Neural progenitor cell (in vitro differentiated cells): ENCODE results near the gene TIAM2. TPM values are rescaled to one million over a fixed set of nuclear protein-coding genes. Genes with fewer than 3 reads are reported as not detected.
"Not testable (repeated sequence)": the region's sequence is repeated elsewhere in the genome, so short reads cannot be mapped to it uniquely, and the experiment has no call there.

Source experiments
- DNase-seq: peaks from one replicate; pipeline ENCODE4 v3.0.0-alpha.2; 2016; ENCODE audit warnings: low spot score
- H2AFZ ChIP-seq: fragments of 200-600 bp; sonication (generic); replicated peaks from 2 replicates; pipeline ENCODE4 v1.6.1; 2016; ENCODE audit warnings: antibody characterized with exemption
- H3F3A ChIP-seq: fragments of 200-600 bp; sonication (generic); 2 replicates; pipeline ENCODE4 v1.6.1; 2016; ENCODE audit warnings: antibody characterized with exemption, low read depth
- H3K27ac ChIP-seq: fragments of 200-600 bp; sonication (generic); 2 replicates; pipeline ENCODE4 v1.5.1; 2016; ENCODE audit warnings: mild to moderate bottlenecking
- H3K27me3 ChIP-seq: fragments of 200-600 bp; sonication (generic); 2 replicates; pipeline ENCODE4 v1.6.1; 2016; ENCODE audit warnings: mild to moderate bottlenecking, moderate library complexity
- H3K36me3 ChIP-seq: fragments of 200-600 bp; sonication (generic); 2 replicates; pipeline ENCODE4 v1.5.1; 2016
- H3K4me1 ChIP-seq: fragments of 200-600 bp; sonication (generic); 2 replicates; pipeline ENCODE4 v1.6.1; 2016; ENCODE audit warnings: mixed run types
- H3K4me2 ChIP-seq: fragments of 200-600 bp; sonication (generic); 2 replicates; pipeline ENCODE4 v1.6.1; 2016
- H3K4me3 ChIP-seq: fragments of 200-600 bp; sonication (generic); 2 replicates; pipeline ENCODE4 v1.5.1; 2016
- H3K79me2 ChIP-seq: fragments of 200-600 bp; sonication (generic); 2 replicates; pipeline ENCODE4 v1.6.1; 2016; ENCODE audit warnings: low read depth
- H3K9ac ChIP-seq: fragments of 200-600 bp; sonication (generic); 2 replicates; pipeline ENCODE4 v1.6.1; 2016
- H3K9me3 ChIP-seq: fragments of 200-600 bp; sonication (generic); 2 replicates; pipeline ENCODE4 v1.5.1; 2016; ENCODE audit warnings: low read depth
- H4K20me1 ChIP-seq: fragments of 200-600 bp; sonication (generic); 2 replicates; pipeline ENCODE4 v1.6.1; 2016; ENCODE audit warnings: low read depth
- H3K27ac Mint-ChIP-seq: 3 replicates; pipeline ENCODE4 v1.8.0; 2021; ENCODE audit warnings: mixed read lengths
- H3K27me3 Mint-ChIP-seq: 2 replicates; pipeline ENCODE4 v1.8.0; 2022; ENCODE audit warnings: low read depth, mild to moderate bottlenecking, inconsistent platforms, moderate library complexity, mixed read lengths; ENCODE audit not compliant: insufficient read depth
- H3K36me3 Mint-ChIP-seq: 3 replicates; pipeline ENCODE4 v1.8.0; 2021; ENCODE audit warnings: mixed read lengths
- H3K4me1 Mint-ChIP-seq: 3 replicates; pipeline ENCODE4 v1.8.0; 2021; ENCODE audit warnings: mixed read lengths
- H3K4me3 Mint-ChIP-seq: 3 replicates; pipeline ENCODE4 v1.8.0; 2021; ENCODE audit warnings: mild to moderate bottlenecking, moderate library complexity, mixed read lengths
- H3K9me3 Mint-ChIP-seq: 3 replicates; pipeline ENCODE4 v1.8.0; 2020; ENCODE audit warnings: mixed read lengths
- EZH2 ChIP-seq: fragments of 200-600 bp; sonication (generic); IDR thresholded peaks from 2 replicates; pipeline ENCODE4 v1.6.1; 2017; ENCODE audit warnings: antibody characterized with exemption, mild to moderate bottlenecking, moderate library complexity
- EZH2phosphoT487 ChIP-seq: fragments of 200-600 bp; sonication (generic); IDR thresholded peaks from 2 replicates; pipeline ENCODE4 v1.6.1; 2017; ENCODE audit warnings: antibody characterized with exemption
- total RNA-seq: library from RNA; depleted of rRNA; stranded (reverse); fragments of >200 nt; gene quantifications from 2 replicates; pipeline ENCODE4 v1.2.3, GENCODE V29; 2015; ENCODE audit warnings: low replicate concordance
- TF ChIP-seq, protein P1 (sequence below): fragments of 200-600 bp; sonication (generic); IDR thresholded peaks from 2 replicates; pipeline ENCODE4 v1.5.1; 2017; ENCODE audit warnings: antibody characterized with exemption, mild to moderate bottlenecking

Gene TIAM2
- total RNA-seq, 1 donor from 2014 or later, result 22.8 TPM

DNA sequence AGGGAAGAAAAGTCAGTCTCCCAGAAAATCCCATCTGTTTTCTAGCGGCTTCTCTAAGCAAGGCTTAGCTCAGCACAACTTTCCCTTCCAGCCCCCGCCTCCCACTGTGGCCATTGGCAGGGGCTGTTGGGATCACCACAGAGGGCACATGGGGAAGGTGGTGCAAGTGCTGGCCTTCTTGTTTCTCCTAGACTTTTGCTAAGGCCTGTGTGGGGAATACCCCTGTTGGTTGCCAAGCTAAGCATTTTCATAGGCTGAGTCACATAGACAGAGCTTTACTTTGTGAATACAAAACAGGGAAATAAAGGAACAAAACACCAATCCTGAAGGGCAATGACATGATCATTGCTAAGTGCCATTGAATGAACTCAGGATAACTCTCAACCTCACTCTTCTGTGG, 32.4 kb upstream of the TIAM2 start:
- no peaks in the 10 kb centered on the region for H3F3A ChIP-seq
- no peak overlapping the region for H3K4me2 ChIP-seq
- no peaks in the 10 kb centered on the region for H4K20me1 ChIP-seq
- DNase-seq, result no peak
- H3K27me3 Mint-ChIP-seq, result peaks cover 8% of the 10 kb centered on the region
- peaks cover 11% of the 10 kb centered on the region for H3K36me3 Mint-ChIP-seq
- H3K27ac Mint-ChIP-seq, result no peak overlapping the region
- H2AFZ ChIP-seq, result no peak overlapping the region
- H3K4me1 Mint-ChIP-seq, result peaks cover 19% of the 10 kb centered on the region
- H3K27ac ChIP-seq, result no peak overlapping the region
- no peaks in the 10 kb centered on the region for H3K9me3 ChIP-seq
- no peaks in the 10 kb centered on the region for H3K36me3 ChIP-seq
- H3K4me3 Mint-ChIP-seq, result no peak overlapping the region
- no peaks in the 10 kb centered on the region for H3K4me1 ChIP-seq
- H3K4me3 ChIP-seq, result no peak overlapping the region
- TF ChIP-seq EZH2, result no peak
- TF ChIP-seq, protein P1, sequence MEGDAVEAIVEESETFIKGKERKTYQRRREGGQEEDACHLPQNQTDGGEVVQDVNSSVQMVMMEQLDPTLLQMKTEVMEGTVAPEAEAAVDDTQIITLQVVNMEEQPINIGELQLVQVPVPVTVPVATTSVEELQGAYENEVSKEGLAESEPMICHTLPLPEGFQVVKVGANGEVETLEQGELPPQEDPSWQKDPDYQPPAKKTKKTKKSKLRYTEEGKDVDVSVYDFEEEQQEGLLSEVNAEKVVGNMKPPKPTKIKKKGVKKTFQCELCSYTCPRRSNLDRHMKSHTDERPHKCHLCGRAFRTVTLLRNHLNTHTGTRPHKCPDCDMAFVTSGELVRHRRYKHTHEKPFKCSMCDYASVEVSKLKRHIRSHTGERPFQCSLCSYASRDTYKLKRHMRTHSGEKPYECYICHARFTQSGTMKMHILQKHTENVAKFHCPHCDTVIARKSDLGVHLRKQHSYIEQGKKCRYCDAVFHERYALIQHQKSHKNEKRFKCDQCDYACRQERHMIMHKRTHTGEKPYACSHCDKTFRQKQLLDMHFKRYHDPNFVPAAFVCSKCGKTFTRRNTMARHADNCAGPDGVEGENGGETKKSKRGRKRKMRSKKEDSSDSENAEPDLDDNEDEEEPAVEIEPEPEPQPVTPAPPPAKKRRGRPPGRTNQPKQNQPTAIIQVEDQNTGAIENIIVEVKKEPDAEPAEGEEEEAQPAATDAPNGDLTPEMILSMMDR, result no peak
- TF ChIP-seq EZH2phosphoT487, result no peak
- H3K9me3 Mint-ChIP-seq, result peaks cover 4% of the 10 kb centered on the region
- no peaks in the 10 kb centered on the region for H3K27me3 ChIP-seq
- H3K79me2 ChIP-seq, result no peaks in the 10 kb centered on the region
- no peak overlapping the region for H3K9ac ChIP-seq

DNA sequence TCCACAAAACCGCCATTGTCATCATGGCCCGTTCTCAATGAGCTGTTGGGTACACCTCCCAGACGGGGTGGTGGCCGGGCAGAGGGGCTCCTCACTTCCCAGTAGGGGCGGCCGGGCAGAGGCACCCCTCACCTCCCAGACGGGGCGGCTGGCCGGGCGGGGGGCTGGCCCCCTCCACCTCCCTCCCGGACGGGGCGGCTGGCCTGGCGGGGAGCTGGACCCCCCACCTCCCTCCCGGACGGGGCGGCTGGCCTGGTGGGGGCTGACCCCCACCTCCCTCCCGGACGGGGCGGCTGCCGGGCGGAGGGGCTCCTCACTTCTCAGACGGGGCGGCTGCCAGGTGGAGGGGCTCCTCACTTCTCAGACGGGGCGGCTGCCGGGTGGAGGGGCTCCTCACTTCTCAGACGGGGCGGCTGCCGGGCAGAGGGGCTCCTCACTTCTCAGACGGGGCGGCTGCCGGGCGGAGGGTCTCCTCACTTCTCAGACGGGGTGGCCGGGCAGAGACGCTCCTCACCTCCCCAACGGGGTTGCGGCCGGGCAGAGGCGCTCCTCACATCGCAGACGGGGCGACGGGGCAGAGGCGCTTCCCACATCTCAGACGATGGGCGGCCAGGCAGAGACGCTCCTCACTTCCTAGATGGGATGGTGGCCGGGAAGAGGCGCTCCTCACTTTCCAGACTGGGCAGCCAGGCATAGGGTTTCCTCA, 28.9 kb upstream of the TIAM2 start:
- H3K4me1 ChIP-seq, result not testable (repeated sequence)

DNA sequence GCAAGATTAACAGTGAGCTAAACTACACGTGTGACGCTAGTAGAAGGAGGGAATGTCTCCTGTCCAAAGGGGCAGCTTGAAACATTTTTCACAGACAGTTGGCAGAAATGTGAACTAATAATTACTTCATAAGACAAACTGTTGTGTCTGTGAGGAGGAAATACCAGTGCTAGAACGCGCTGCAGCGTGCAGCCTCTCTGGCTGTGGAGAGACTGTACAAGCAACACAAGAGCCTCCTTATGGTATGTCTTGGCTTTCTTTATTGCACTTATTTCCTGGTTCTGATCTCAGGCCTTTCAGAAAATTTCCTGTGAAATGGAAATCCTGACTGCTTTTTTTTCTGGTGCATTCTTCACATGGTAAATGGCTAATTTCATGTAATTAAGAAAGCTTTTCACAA, 25.3 kb upstream of the TIAM2 start:
- H3K27ac Mint-ChIP-seq, result no peak overlapping the region
- Histone ChIP-seq H4K20me1 (no peaks in the 10 kb centered on the region), H3K27me3 (no peaks in the 10 kb centered on the region), H3K4me3 (no peak overlapping the region), H3K79me2 (no peaks in the 10 kb centered on the region), H3K9me3 (no peaks in the 10 kb centered on the region), H2AFZ (no peak overlapping the region), H3K4me2 (no peak overlapping the region), H3F3A (no peaks in the 10 kb centered on the region), H3K9ac (no peak overlapping the region), H3K27ac (no peak overlapping the region), H3K4me1 (no peaks in the 10 kb centered on the region), H3K36me3 (no peaks in the 10 kb centered on the region)
- no peak overlapping the region for H3K4me3 Mint-ChIP-seq
- DNase-seq, result no peak
- peaks cover 3% of the 10 kb centered on the region for H3K4me1 Mint-ChIP-seq
- peaks cover 5% of the 10 kb centered on the region for H3K9me3 Mint-ChIP-seq
- no peaks in the 10 kb centered on the region for H3K36me3 Mint-ChIP-seq
- no peak for TF ChIP-seq EZH2
- no peaks in the 10 kb centered on the region for H3K27me3 Mint-ChIP-seq

More for the DNA sequence above, 28.9 kb upstream of the TIAM2 start:
- not testable (repeated sequence) for H3K36me3 Mint-ChIP-seq, H3K9me3 Mint-ChIP-seq, H3K4me3 ChIP-seq, DNase-seq, H3K27me3 ChIP-seq, H3K79me2 ChIP-seq, H3K27ac ChIP-seq, H3K9ac ChIP-seq, H3K4me1 Mint-ChIP-seq, H3K9me3 ChIP-seq, H3K4me3 Mint-ChIP-seq, H3K36me3 ChIP-seq, H3K4me2 ChIP-seq, H2AFZ ChIP-seq, H3F3A ChIP-seq, H4K20me1 ChIP-seq, H3K27ac Mint-ChIP-seq, H3K27me3 Mint-ChIP-seq

DNA sequence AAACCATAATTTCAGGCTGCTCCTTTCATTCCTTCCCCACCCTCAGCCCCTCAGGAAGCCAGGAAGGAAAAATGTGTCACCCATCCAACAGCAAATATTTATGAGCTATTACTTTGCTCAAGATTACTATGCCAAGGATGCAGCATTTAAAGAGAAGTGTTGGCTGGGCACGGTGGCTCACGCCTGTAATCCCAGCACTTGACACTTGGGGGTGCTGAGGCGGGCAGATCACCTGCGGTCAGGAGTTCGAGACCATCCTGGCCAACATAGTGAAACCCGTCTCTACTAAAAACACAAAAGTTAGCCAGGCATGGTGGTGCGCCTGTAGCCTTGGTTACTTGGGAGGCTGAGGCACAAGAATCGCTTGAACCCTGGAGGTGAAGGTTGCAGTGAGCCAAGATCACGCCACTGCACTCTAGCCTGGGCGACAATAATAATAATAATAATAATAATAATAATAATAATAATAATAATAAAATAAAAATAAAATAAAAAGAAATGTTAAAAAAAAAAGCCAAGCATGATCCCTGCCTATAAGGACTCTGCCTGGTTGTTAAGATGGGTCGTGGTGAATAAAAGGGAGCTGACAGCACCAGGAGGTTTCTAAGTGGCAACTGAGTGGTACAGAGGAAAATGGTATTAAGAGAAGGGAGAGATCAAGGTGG, 20.5 kb upstream of the TIAM2 start:
- H3K9me3 ChIP-seq, result no peaks in the 10 kb centered on the region
- H3K4me3 Mint-ChIP-seq, result no peak overlapping the region
- no peak for DNase-seq
- no peaks in the 10 kb centered on the region for H3K36me3 ChIP-seq
- no peak overlapping the region for H2AFZ ChIP-seq
- no peak overlapping the region for H3K4me3 ChIP-seq
- TF ChIP-seq EZH2phosphoT487, result no peak
- TF ChIP-seq, protein P1, result peak; percentile 29
- H3K27me3 ChIP-seq, result no peaks in the 10 kb centered on the region
- H3K4me1 ChIP-seq, result no peaks in the 10 kb centered on the region
- peaks cover 7% of the 10 kb centered on the region for H3K9me3 Mint-ChIP-seq
- no peaks in the 10 kb centered on the region for H3F3A ChIP-seq
- H3K4me1 Mint-ChIP-seq, result no peaks in the 10 kb centered on the region
- H3K27me3 Mint-ChIP-seq, result peaks cover 2% of the 10 kb centered on the region
- H4K20me1 ChIP-seq, result no peaks in the 10 kb centered on the region
- no peak overlapping the region for H3K4me2 ChIP-seq
- peak overlapping the region; percentile 57 for H3K27ac Mint-ChIP-seq
- no peak overlapping the region for H3K9ac ChIP-seq
- H3K79me2 ChIP-seq, result no peaks in the 10 kb centered on the region
- peaks cover 3% of the 10 kb centered on the region for H3K36me3 Mint-ChIP-seq
- no peak overlapping the region for H3K27ac ChIP-seq
